Measurements from ENCODE around the gene IRAG1.

Gene IRAG1

GRCh38 chr11:10669258-10670033, 24.1 kb downstream of the IRAG1 start:
- no peak for TF ChIP-seq CTCF (IDR thresholded peaks at IDR 0.05; ENCODE audit: low read depth, low read length, missing control alignments)
- no peak overlapping the region for H3K4me3 ChIP-seq (replicated peaks; ENCODE audit: low read depth, low read length)
- peak; percentile 79 for DNase-seq (ENCODE audit: extremely low read depth, low read depth)

- H3K4me3 ChIP-seq (replicated peaks; ENCODE audit: low read depth, low read length) = no peak overlapping the region
- no peak for TF ChIP-seq CTCF (IDR thresholded peaks at IDR 0.05; ENCODE audit: low read depth, low read length, missing control alignments)
- no peak for DNase-seq (ENCODE audit: extremely low read depth, low read depth)
Observed at GRCh38 chr11:10667521-10667885, 26.1 kb downstream of the IRAG1 start.

- DNase-seq (ENCODE audit: extremely low read depth, low read depth) = no peak
- H3K4me3 ChIP-seq (replicated peaks; ENCODE audit: low read depth, low read length) = no peak overlapping the region
- TF ChIP-seq CTCF (IDR thresholded peaks at IDR 0.05; ENCODE audit: low read depth, low read length, missing control alignments) = no peak
Observed at GRCh38 chr11:10666556-10667520, 26.7 kb downstream of the IRAG1 start.

- TF ChIP-seq CTCF (IDR thresholded peaks at IDR 0.05; ENCODE audit: low read depth, low read length, missing control alignments) = no peak
- no peak for DNase-seq (ENCODE audit: extremely low read depth, low read depth)
- no peak overlapping the region for H3K4me3 ChIP-seq (replicated peaks; ENCODE audit: low read depth, low read length)
Observed at GRCh38 chr11:10664496-10664895, 29.1 kb downstream of the IRAG1 start.

- no peak overlapping the region for H3K4me3 ChIP-seq (replicated peaks; ENCODE audit: low read depth, low read length)
- no peak for TF ChIP-seq CTCF (IDR thresholded peaks at IDR 0.05; ENCODE audit: low read depth, low read length, missing control alignments)
- no peak for DNase-seq (ENCODE audit: extremely low read depth, low read depth)
Observed at GRCh38 chr11:10663990-10664389, 29.6 kb downstream of the IRAG1 start.

GRCh38 chr11:10663365-10663764, 30.2 kb downstream of the IRAG1 start:
- H3K4me3 ChIP-seq (replicated peaks; ENCODE audit: low read depth, low read length) = no peak overlapping the region
- no peak for DNase-seq (ENCODE audit: extremely low read depth, low read depth)
- TF ChIP-seq CTCF (IDR thresholded peaks at IDR 0.05; ENCODE audit: low read depth, low read length, missing control alignments) = no peak
